GM19328 (cell line): Measurements from ENCODE around the gene ORAI3.

Experiments
- ATAC-seq: cut with Tn5 transposase; IDR thresholded peaks from one replicate; pipeline ENCODE4 v1.9.1; 2021; ENCODE audit warnings: mild to moderate bottlenecking, moderate library complexity; ENCODE audit not compliant: unreplicated experiment

Gene ORAI3

DNA sequence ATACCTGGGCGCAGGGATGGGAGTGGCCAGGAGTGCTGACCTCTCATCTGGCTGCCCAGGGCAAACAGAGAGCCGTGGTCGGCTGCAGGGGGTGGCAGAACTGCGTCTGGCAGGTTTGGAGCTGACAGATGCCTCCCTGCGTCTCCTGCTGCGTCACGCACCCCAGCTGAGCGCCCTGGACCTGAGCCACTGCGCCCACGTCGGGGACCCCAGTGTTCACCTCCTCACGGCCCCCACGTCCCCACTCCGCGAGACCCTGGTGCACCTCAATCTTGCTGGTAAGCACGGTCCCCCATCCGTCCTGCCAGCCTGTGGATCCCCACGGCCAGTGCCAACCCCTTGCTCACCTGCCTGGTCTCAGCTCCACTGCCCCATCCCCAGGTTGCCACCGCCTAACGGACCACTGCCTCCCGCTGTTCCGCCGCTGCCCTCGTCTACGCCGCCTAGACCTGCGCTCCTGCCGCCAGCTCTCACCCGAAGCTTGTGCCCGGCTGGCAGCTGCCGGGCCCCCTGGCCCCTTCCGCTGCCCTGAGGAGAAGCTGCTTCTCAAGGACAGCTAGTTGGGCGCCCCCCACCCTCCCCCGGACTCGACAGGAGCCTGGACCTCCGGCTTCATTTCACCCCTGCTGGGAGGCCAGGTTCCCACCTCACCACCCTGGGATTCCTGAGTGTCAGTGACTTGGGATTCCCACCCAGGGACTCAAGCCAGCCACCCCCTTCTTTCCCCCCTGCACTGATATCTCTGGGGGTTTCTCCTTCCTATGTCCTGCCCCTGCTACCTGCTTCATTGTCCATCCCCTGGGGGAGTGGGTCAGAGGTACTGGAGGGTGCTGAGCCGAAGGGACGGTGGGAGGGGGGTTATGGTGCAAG, 2.0 kb upstream of the ORAI3 start:
- no peak for ATAC-seq

DNA sequence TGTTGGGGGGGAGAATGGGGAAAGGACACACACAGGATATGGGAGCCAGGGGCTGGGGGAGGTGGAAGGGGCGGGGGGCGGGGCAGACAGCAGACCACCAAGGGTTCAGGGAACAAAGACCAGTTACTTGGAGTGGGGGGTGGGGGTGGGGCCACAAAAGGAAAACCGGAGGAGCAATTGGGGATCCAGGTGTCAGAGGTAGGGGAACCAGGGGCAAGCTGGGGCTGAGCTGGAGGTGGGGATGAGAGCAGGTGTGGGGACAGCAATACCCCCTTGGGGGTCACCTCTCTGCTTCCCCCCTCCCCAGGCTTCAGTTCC, 1.4 kb upstream of the ORAI3 start:
- no peak for ATAC-seq

DNA sequence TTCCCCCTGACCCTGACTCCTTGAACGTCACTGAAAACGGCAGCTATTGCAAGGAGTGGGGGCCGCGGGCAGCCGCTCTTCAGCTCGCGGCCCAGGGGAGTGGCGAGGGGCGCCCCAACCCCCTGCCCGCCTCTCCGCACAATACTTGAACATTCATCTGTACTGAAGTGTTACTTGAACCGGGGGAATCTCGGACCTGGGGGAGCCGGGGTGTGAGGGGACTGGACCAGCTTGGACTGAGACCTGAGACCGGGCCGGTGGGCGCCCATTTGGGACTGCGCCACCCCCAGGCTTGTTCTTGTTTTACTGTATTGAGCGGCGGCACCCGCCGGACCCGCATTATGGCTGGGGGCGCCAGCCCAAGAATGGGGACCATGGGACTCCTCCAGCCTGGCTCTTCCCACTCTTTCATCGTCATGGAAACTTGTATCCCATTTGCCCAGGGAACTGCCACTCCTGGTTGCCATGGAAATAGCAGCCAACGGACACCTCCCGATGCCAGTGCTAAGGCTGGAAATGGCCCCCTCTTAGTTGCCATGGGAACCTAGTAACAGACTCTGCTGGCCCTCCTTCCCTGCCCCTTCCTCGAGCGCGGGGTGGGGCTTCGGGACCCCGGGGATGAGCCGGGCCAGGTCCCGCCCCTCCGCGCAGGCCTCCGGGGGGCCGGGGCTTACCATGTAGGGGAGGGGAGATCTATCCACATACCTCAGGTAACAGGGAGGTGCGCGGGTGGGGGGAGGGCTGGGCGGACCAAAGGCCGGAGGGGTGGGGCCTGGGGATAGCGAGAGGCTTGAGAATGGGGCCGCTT, 805 bp upstream of the ORAI3 start:
- ATAC-seq: no peak

DNA sequence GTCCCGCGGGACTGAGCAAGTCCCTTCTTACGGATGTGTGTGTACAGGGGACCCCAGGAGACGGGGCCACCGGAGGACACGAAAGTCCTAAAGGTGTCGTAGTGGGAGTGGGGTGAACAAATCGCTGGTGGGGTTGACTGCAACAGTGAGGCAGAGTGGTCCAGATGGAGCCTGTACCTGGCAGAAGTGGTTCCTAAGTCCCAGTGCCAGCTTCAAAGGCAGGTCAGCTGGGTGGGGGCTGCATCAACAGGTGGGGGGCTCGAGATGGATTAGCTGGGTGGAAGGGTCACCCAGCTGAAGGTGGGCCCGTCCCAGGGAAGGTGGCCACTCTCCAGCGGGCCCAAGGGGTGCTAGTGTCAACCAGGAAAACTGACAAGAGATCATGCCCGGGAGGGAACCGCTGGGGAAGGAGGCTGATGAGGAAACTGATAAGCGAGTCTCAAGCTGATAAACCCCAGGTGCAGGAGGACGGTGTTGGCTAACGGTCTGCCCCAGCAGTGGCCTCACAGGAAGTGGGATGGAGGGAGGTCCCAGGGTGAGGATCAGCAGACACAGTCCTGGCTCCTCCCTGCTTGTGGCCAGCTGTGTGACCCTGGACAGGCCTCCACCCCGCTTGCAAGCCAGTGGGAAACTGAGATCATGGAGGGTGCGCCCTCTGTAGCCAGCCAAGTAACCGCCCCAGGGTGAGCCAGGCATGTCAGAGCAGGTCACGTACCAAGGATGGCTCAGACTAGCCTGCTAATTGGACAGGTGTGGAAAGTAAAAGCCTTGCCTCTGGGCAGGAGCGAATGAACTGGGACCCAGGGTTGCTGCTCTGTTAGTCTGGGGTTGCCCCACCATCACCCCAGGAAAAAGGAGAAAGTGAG, 1.0 kb downstream of the ORAI3 start:
- peak; percentile 36 for ATAC-seq

DNA sequence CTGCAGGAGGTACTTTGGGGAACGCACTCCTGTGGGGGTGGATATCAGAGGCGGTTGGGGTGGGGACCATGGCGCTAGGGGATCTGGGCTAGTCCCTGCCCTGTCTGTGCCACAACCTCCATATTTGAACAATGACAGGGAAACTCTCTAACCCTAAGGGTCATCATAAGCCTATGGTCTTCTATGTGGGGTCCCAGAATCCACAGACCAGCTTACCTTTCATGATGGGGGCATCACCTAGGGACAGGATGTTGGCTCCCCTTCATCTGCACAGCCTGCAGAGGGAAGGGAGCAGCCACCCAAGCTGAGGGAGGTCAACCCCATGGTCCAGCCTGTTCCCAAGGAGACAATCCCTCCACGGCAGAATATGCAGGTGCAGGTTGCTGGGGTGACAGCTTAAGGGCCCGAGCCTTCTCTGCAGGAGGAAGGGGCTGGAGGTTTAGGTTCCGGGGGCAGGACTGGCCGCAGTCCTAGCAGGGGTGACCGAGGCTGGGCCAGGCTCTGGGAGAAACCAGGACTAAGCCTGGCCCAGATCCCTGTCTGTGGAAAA, 1.7 kb downstream of the ORAI3 start:
- no peak for ATAC-seq

DNA sequence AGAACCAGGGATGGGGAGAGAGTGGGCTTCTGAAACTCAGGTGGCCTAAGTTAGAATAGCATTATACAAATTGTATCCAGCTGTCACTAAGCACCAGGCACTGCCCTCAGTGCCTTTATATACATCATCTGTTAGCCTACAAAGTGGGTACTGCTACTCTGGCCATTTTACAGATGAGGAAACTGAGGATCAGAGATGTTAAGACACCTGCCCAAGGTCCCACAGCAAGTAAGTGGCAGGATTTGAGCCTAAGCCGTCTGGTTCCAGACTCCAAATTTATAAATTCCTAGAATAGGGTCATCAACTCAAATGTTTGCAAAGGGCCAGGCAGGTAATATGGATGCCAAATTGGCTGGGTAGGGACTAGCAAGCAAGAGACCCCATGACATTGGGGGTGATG, 2.3 kb downstream of the ORAI3 start:
- no peak for ATAC-seq

DNA sequence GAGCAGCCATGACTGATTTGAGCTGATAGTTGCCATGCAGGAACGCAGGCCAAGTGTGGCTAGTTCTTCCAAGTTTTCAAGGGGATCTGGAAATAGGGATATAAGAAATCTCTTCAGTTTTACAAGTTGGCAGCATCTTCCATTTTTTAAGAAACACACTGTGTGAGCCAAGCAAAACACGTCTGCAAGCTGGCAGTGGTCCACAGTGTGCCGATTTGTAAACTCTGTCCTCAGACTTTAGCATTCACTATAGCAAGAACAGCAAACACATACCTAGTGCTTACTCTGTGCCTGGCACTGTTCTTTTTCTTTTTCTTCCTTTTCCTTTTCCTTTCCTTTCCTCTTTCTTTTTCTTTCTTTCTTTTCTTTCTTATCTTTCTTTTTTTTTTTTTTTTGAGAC, 2.9 kb downstream of the ORAI3 start:
- ATAC-seq: no peak

DNA sequence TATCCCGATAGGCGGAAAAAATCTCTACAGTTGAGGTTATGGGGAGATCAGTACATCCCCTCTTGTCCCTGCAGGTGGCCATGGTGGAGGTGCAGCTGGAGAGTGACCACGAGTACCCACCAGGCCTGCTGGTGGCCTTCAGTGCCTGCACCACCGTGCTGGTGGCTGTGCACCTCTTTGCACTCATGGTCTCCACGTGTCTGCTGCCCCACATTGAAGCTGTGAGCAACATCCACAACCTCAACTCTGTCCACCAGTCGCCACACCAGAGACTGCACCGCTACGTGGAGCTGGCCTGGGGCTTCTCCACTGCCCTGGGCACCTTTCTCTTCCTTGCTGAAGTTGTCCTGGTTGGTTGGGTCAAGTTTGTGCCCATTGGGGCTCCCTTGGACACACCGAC, 4.2 kb downstream of the ORAI3 start:
- no peak for ATAC-seq

DNA sequence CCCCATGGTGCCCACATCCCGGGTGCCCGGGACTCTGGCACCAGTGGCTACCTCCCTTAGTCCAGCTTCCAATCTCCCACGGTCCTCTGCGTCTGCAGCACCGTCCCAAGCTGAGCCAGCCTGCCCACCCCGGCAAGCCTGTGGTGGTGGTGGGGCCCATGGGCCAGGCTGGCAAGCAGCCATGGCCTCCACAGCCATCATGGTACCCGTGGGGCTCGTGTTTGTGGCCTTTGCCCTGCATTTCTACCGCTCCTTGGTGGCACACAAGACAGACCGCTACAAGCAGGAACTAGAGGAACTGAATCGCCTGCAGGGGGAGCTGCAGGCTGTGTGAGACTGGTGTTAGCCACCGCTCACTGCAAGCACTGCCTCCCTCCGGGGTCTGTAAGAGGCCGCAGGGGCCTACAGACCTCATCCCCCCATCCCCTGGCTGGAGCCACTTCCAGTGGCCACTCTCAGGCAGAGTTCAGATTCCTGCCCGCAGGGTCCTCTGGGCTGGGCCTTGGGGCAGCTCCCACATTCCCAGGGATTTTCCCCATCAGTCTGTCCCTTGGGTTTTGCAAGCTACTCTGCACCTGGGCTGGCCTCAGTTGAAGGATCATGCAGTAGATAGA, 4.8 kb downstream of the ORAI3 start:
- ATAC-seq: no peak

DNA sequence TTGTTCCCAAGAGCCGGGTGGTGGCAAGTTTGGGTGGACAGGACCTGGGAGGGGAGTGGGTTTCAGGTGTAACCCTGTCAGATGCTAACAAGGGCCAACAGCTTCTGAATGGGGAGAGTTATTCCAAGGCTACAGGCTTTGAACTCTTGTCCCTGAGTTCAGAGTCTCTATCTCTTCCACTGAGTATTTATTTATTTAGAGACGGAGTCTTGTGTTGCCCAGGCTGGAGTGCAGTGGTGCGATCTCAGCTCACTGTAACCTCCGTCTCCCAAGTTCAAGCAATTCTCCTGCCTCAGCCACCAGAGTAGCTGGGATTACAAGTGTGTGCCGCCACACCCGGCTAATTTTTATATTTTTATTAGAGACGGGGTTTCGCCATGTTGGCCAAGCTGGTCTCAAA, 6.1 kb downstream of the ORAI3 start:
- no peak for ATAC-seq

DNA sequence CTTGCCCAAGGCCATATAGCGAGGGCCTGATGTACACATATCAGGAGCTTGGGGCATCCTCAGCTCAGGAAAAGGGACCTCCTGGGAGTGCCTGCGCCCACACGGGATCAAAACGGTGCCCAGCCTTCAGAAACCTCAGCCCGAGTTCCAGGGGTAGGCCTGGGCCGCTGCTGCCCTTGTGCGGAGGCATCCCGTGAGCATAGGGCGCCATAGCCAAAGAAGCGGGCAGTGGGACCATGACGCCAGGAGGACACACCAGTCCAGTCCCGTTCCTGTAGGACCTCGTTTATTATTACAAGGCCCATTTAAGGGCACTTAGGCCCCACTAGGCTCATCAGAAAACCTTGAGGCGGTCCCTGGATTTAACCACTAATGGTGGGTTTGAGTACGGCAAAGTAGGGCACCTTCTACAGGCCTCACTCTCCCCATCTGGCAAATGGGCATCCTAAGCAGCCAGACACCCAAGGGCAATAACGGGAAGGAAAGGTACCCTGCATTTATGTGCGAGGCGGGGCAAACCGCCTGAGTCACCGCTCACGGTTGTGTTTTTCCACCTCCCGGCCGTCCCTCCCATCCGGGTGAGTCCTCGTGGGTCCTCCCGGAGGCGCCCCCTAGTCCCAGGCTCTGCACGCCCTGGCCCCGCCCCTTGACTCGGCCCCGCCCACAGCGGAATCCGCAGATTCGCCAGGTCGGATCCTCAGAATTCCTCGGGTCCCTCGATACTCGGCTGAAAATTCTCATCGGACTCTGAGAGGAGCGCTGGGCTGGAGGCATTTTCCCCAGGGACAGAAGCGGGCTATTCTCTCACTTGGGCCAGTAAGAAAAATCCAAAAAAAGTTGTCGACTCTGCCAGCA, 8.0 kb downstream of the ORAI3 start:
- ATAC-seq: peak; percentile 42

DNA sequence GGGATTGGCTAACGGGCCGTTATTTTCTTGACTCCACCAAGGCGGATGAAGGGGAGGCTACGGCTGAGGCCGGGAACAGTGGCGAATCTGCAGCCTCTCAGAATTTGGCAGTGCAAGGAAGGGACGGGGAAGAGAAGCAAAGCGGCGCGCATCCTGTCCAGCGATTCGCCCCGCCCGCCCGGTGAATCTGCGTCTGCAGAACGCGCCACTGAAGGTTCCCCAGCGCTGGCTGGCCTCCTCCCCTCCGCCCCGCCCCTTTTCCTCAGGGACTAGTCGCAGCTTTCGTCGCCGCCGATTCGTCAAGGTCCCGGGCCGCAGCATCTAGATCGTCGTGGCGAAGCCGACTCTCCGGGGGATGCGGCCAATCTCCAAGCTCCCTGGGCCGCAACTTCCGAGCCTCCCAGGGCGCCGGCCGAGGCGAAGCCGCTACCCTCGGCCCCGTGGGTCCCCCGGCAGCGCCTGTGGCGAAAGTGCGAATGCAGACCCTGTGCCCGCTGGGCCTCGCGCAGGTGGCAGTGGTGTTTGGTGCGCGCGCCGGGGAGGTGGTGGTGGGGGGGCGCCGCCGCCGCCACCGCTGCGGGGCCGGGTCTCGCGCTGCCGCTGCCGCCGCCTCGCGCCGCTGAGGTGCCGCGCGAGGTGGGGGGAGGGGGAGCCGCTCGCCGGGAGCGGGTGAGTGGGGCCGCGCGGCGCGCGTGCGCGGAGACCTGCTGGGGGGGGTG, 8.7 kb downstream of the ORAI3 start, which contains the start of gene SETD1A:
Gene SETD1A (plus strand): TSS at position 299 of the 719 bp plus-strand sequence. CDS start 978 bp downstream, outside the sequence.
- ATAC-seq: peak; percentile 64

DNA sequence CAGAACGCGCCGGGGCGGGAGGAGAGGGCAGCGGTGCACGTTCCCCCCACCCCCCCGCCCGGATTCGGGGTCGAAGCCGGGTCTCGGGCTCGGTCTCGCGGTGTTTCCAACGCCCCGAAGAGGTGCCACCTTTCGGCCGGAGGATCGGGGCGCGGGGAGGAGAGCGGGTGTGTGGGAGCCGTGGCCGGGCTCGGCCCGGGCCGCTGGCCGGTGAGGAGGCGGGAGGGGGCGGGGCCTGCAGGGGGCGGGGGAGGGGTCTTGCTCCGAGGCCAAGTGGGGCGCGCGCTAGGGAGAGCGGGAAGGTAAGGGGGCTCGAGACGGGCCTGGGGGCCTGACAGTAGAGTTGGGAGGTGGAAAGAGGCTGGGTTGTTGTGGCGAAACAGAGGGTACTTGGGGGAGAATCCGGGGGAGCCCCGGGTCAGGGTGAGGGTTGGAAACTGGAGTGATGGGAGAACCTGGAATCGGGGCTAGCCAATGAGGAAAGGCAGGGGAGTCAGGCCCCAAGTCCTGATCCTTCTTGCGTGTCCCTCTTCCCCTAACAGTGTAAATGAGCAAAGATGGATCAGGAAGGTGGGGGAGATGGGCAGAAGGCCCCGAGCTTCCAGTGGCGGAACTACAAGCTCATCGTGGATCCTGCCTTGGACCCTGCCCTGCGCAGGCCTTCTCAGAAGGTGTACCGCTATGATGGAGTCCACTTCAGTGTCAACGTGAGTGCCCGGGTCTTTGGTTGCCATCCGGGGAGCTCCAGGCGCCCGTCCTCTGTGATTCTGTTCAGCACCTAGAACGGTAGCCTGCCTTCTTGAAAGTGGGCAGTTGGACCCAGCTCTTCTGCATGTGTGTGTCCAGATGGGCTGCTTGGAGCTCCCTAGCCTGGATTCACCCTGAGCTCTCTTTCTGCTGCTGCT, 9.6 kb downstream of the ORAI3 start:
- peak; percentile 31 for ATAC-seq

DNA sequence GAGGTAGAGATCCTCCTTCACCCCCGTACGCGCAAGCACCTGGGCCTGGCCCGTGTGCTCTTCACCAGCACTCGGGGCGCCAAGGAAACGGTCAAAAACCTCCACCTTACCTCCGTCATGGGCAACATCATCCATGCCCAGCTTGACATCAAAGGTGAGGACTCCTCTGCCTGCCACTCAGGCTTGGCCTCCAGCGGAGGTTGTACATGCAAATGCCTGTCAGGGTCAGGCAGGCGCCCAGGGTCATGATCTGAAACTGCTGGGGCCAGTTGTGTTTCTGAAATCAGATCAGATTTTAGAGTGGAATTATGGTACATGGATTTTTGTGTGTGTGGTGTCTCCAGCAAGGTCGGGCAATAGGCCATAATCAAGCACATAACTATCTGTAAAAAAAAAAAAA, 12.5 kb downstream of the ORAI3 start:
- no peak for ATAC-seq

DNA sequence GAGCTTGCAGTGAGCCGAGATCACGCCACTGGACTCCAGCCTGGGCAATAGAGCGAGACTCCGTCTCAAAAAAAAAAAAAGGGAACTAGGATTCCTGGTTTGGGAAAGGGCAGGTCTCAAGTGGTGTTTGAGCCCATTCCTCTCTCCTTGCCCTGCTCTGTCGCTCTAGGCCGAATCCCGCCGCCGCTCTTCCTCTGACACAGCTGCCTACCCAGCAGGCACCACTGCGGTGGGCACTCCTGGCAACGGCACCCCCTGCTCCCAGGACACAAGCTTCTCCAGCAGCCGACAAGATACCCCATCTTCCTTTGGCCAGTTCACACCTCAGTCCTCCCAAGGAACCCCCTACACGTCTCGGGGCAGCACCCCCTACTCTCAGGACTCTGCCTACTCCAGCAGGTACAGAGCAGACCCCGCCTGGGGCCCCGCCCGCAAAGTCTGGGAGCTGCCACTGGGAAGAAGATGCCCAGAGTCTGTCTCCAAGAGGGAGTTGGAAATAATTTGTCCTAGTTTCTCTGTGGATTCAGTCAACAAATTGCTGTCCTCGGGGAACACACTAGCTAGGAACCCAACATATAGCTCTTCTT, 15.2 kb downstream of the ORAI3 start:
- no peak for ATAC-seq

DNA sequence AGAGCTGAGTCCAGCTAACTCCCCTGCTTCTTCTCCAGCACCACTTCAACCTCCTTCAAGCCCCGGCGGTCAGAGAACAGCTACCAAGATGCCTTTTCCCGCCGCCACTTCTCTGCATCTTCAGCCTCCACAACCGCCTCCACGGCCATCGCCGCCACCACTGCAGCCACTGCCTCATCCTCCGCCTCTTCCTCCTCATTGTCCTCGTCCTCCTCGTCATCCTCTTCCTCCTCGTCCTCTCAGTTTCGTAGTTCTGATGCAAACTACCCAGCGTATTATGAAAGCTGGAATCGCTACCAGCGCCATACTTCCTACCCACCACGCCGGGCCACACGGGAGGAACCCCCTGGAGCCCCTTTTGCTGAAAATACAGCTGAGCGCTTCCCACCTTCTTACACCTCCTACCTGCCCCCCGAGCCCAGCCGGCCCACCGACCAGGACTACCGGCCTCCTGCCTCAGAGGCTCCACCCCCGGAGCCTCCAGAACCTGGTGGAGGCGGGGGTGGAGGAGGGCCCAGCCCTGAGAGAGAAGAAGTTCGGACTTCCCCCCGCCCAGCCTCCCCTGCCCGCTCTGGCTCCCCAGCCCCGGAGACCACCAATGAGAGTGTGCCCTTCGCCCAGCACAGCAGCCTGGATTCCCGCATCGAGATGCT, 15.8 kb downstream of the ORAI3 start:
- ATAC-seq: no peak

DNA sequence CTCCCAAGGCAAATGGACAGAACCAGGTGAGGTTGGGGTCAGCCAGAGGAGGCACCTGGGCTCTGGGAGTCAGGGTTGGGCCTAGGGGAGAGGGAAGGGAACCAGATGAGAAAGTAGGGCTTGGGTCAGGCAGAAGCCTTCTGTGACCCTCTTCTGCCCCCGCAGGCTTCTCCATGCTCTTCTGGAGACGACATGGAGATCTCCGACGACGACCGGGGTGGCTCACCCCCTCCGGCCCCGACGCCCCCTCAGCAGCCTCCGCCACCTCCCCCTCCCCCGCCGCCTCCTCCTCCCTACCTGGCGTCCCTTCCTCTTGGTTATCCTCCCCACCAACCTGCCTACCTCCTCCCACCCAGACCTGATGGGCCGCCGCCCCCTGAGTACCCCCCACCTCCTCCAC, 16.6 kb downstream of the ORAI3 start:
- ATAC-seq: no peak
